Mucosa of descending colon (tissue), 3 donors: ENCODE results near the gene CDRT15. TPM values are rescaled to one million over a fixed set of nuclear protein-coding genes. Genes with fewer than 3 reads are reported as not detected.

Experiments
- ATAC-seq: fragments of 200-7000 bp; cut with Tn5 transposase; one replicate; pipeline ENCODE4 v1.9.1; 2020; ENCODE audit warnings: mild to moderate bottlenecking, moderate library complexity
- DNase-seq, 3 donors: peaks; one replicate each; pipeline ENCODE4 v3.0.0-alpha.2; 2020
- H3K36me3 ChIP-seq: fragments of 200-600 bp; one replicate; pipeline ENCODE4 v1.8.0; 2021; ENCODE audit warnings: low read depth, mild to moderate bottlenecking
- H3K4me1 ChIP-seq: fragments of 200-600 bp; one replicate; pipeline ENCODE4 v1.8.0; 2021; ENCODE audit warnings: low read depth, mild to moderate bottlenecking
- H3K4me3 ChIP-seq: fragments of 200-600 bp; one replicate; pipeline ENCODE4 v1.8.0; 2021; ENCODE audit warnings: mild to moderate bottlenecking
- H3K9me3 ChIP-seq: fragments of 200-600 bp; one replicate; pipeline ENCODE4 v1.8.0; 2021; ENCODE audit warnings: mild to moderate bottlenecking
- intact Hi-C, 2 donors: fragments of 100-400 bp; cut with DNase I in 1 of 2; cut with micrococcal nuclease in 1 of 2; formaldehyde crosslinking; loops; one replicate each; pipeline versions ENCODE4 v1.11.0 to v1.11.1; 2022; cut with DNase I, micrococcal nuclease
- total RNA-seq, 3 donors: library from RNA; stranded (reverse); fragmentation: NEBNext Ultra II Directional in 2 of 3; extraction: Animal tissue kit (Norgen Biotek cat#: 25700) in 2 of 3; gene quantifications; one replicate each; pipeline versions ENCODE4 v1.2.1 to v1.2.4, GENCODE V29; 2021 to 2023
- TF ChIP-seq, protein P1 (sequence below): fragments of 200-600 bp; IDR thresholded peaks from one replicate; pipeline ENCODE4 v1.8.0; 2022; ENCODE audit warnings: antibody characterized with exemption, mild to moderate bottlenecking
- donor health status: DM: no; HTN: no; CAD: no; lungs with moderate emphysema.
- donor health status: DM: no; HTN: no; CAD: no.
- donor health status: DM: no; HTN: yes; CAD: no.

Gene CDRT15
- total RNA-seq, 3 donors from 2014 or later = not detected

GRCh38 chr17:14205380-14205779 lies 31.3 kb downstream of the CDRT15 start:
- DNase-seq = no peak
- Histone ChIP-seq H3K36me3 (no peaks in the 10 kb centered on the region), H3K4me1 (peaks cover 18% of the 10 kb centered on the region), H3K9me3 (no peaks in the 10 kb centered on the region), H3K4me3 (no peak overlapping the region)
- TF ChIP-seq, protein P1, sequence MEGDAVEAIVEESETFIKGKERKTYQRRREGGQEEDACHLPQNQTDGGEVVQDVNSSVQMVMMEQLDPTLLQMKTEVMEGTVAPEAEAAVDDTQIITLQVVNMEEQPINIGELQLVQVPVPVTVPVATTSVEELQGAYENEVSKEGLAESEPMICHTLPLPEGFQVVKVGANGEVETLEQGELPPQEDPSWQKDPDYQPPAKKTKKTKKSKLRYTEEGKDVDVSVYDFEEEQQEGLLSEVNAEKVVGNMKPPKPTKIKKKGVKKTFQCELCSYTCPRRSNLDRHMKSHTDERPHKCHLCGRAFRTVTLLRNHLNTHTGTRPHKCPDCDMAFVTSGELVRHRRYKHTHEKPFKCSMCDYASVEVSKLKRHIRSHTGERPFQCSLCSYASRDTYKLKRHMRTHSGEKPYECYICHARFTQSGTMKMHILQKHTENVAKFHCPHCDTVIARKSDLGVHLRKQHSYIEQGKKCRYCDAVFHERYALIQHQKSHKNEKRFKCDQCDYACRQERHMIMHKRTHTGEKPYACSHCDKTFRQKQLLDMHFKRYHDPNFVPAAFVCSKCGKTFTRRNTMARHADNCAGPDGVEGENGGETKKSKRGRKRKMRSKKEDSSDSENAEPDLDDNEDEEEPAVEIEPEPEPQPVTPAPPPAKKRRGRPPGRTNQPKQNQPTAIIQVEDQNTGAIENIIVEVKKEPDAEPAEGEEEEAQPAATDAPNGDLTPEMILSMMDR = no peak
- no peak for ATAC-seq
- intact Hi-C loops = no loop called here

GRCh38 chr17:14204546-14204945 lies 32.1 kb downstream of the CDRT15 start:
- DNase-seq (no peak), ATAC-seq (no peak)
- no peaks in the 10 kb centered on the region for H3K9me3 ChIP-seq
- peaks cover 19% of the 10 kb centered on the region for H3K4me1 ChIP-seq
- no peaks in the 10 kb centered on the region for H3K36me3 ChIP-seq
- intact Hi-C loops = no loop called here
- TF ChIP-seq, protein P1 = no peak
- no peak overlapping the region for H3K4me3 ChIP-seq

GRCh38 chr17:14204084-14204483 lies 32.6 kb downstream of the CDRT15 start:
- H3K36me3 ChIP-seq = no peaks in the 10 kb centered on the region
- DNase-seq = no peak
- intact Hi-C loops = no loop called here

DNA sequence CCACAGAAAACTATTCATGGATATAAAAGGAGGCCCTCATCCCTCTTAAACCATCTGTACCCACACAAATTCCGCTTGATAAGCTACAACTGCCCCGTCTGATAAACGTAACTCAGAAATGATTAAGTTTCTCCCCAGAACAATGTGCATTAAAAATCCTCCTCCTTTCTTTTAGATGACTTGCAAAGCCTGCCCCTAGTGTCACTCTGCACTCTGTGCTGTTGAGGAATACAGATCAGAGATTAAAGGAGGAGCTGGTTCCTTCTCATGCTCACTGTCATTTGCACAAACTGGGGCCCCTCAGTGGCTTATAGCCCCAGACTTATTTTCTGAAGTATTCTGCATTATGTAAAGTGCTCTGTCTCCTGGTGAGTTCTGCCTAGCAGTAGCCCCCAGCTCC lies 33.3 kb downstream of the CDRT15 start:
- no peak overlapping the region for H3K4me3 ChIP-seq
- intact Hi-C loops = no loop called here
- TF ChIP-seq, protein P1 = no peak
- ATAC-seq (no peak), DNase-seq (no peak)
- H3K36me3 ChIP-seq = no peaks in the 10 kb centered on the region
- H3K9me3 ChIP-seq = no peaks in the 10 kb centered on the region
- H3K4me1 ChIP-seq = peaks cover 19% of the 10 kb centered on the region

More at GRCh38 chr17:14204084-14204483, 32.6 kb downstream of the CDRT15 start:
- no peak for ATAC-seq
- TF ChIP-seq, protein P1 = no peak
- no peaks in the 10 kb centered on the region for H3K9me3 ChIP-seq
- peaks cover 19% of the 10 kb centered on the region for H3K4me1 ChIP-seq
- H3K4me3 ChIP-seq = no peak overlapping the region

- TF ChIP-seq, protein P1 = no peak
- no peak for DNase-seq
- H3K36me3 ChIP-seq = no peaks in the 10 kb centered on the region
- no peak overlapping the region for H3K4me3 ChIP-seq
- H3K4me1 ChIP-seq = peaks cover 19% of the 10 kb centered on the region
- intact Hi-C loops = no loop called here
- ATAC-seq = no peak
- no peaks in the 10 kb centered on the region for H3K9me3 ChIP-seq
Measured at GRCh38 chr17:14202388-14203166, 34.1 kb downstream of the CDRT15 start.
